Daoy (cell line): Measurements from ENCODE around the gene NPIPA5. TPM values are rescaled to one million over a fixed set of nuclear protein-coding genes. Genes with fewer than 3 reads are reported as not detected.
"Not testable (repeated sequence)": the region's sequence is repeated elsewhere in the genome, so short reads cannot be mapped to it uniquely, and the experiment has no call there.

Experiments
- DNase-seq: peaks from one replicate; pipeline ENCODE4 v3.0.0-alpha.2; 2015; ENCODE audit warnings: low read depth
- total RNA-seq: library from RNA; depleted of rRNA; stranded (reverse); fragments of >200 nt; shearing (Covaris generic); gene quantifications from 2 replicates; pipeline ENCODE4 v1.2.3, GENCODE V29; 2014; rRNA removed

NPIPA5 gene
- total RNA-seq, 1 experiment from 2014 or later = not detected

DNA sequence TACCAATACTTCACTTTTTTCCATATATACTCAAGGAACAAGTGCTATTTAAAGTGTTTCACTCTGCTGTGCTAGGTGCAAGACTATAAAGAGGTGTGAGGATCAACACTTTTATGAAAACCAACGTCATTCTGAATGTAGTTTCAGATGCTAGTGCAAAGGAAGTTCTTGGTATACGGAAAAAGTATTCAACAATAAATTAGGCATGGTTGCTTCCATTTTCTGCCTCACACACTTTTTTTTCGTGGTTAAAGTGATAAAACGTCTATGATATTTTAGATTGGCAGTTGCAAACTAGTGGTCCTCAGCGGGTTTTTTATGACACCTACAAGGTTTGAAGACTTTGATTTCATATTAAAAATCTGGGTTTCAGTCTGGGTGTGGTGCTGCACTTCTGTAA lies 11.8 kb upstream of the NPIPA5 start:
- not testable (repeated sequence) for DNase-seq

DNA sequence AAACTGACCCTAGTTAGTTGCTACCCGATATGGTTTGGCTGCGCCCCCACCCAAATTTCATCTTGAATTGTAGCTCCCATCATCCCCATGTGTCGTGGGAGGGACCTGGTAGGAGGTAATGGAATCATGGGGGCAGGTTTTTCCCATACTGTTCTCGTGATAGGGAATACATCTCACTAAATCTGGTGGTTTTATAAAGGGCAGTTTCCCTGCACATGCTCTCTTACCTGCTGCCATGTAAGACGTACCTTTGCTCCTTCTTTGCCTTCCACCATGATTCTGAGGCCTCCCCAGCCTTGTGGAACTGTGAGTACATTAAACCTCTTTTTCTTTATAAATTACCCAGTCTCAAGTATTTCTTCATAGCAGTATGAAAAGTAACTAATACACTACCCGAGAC lies 10.0 kb upstream of the NPIPA5 start:
- not testable (repeated sequence) for DNase-seq

GRCh38 chr16:15382810-15383209 lies 4.7 kb upstream of the NPIPA5 start:
- DNase-seq = peak; percentile 48

DNA sequence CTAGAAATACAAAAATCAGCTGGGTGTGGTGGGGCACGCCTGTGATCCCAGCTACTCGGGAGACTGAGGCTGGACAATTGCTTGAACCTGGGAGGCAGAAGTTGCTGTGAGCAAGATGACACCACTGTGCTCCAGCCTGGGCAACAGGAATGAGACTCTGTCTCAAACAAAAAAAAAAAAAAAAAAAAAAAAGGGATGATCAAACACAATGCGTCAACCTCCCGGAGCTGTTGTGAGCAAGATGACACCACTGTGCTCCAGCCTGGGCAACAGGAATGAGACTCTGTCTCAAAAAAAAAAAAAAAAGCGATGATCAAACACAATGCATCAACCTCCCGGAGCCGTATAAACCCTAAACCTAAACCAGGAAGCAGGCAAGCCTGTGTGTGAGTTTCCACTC lies 20.6 kb downstream of the NPIPA5 start:
- not testable (repeated sequence) for DNase-seq

- DNase-seq = not testable (repeated sequence)
Observed at GRCh38 chr16:15354846-15355245, 23.2 kb downstream of the NPIPA5 start.

GRCh38 chr16:15352852-15353251 lies 25.2 kb downstream of the NPIPA5 start:
- DNase-seq = not testable (repeated sequence)

GRCh38 chr16:15351745-15352144 lies 26.3 kb downstream of the NPIPA5 start:
- DNase-seq = not testable (repeated sequence)

DNA sequence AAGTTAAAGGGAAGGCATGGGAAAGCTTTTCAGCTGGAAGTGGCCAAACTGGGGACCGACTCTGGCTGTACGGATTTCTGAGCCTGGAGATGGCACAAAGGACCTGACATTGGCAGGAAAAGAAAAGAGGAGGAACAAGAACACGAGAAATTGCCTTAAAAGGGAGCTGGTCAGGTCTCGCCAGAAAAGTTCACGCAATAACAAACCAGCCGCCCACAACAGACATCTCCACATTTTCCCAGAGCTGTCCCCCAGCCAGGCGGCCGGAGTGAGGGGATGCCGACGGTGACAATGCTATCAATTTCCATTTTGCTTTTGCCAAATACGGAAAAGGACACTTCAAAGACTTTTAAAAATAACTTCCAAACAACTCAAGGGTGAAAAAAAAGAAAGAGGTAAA lies 26.8 kb downstream of the NPIPA5 start:
- not testable (repeated sequence) for DNase-seq

- not testable (repeated sequence) for DNase-seq
Observed at GRCh38 chr16:15348721-15349120, 29.4 kb downstream of the NPIPA5 start.

GRCh38 chr16:15342337-15342736 lies 35.8 kb downstream of the NPIPA5 start:
- not testable (repeated sequence) for DNase-seq

DNA sequence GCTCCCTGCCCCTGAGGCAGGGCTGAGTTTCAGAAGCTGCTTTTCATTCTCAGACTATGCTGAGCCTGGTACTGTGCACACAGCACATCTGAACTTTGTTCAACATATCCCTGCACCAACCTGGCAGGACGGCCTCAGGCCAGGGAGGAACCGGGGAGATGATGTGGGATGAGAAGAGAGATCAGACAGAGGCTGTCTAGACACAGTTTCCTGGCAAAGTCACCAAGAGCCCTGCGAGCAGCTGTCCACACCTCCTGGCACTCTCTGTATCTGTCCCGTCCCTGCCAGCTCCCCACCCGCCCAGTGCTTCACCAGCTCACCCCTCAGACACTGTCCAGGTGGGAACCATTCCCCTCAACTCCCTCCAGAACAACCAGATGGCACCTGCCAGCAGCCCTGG lies 39.1 kb downstream of the NPIPA5 start:
- DNase-seq = not testable (repeated sequence)

GRCh38 chr16:15337974-15338605 lies 40.0 kb downstream of the NPIPA5 start:
- not testable (repeated sequence) for DNase-seq

DNA sequence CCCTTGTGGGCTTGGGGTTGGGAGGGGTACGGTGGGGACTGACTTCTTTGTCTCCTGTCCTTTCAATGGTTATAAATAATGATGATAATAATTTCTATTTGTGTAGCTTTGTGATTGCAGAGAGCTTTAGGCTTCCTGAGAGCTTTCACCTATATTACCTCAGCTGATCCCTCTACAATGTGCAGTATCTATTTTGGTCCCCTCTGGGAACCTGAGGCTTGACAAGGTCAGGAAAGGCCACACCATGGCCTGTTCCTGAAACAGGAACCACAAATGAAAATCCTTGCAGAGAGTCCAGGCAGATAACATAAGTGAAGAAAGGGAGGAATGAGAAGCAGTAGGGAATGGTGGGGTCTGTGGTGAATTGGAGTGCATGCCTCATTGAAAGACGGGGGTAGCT lies 42.5 kb downstream of the NPIPA5 start:
- DNase-seq = not testable (repeated sequence)

- DNase-seq = not testable (repeated sequence)
Observed at GRCh38 chr16:15333969-15334368, 44.1 kb downstream of the NPIPA5 start.

DNA sequence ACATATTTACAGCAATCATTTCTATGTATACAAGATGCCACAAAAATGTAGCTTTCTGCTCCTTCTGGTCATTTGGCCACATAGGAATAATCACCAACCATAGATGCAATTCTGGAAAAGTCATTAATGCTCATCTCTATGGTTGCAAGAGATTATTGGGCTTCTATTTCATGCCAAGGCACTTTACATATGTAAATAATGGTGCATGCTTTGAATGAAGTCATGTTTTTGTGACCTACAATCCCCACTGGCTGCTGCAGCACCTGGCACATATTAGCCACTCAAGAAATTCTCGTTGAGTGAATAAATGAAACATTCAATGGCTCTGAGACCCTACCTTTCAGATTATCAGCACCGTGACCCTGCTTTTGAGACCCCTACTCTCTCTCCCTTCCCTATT lies 47.1 kb downstream of the NPIPA5 start:
- DNase-seq = not testable (repeated sequence)

- DNase-seq = not testable (repeated sequence)
Observed at GRCh38 chr16:15324954-15325353, 53.1 kb downstream of the NPIPA5 start.

GRCh38 chr16:15323373-15323772 lies 54.7 kb downstream of the NPIPA5 start:
- not testable (repeated sequence) for DNase-seq

DNA sequence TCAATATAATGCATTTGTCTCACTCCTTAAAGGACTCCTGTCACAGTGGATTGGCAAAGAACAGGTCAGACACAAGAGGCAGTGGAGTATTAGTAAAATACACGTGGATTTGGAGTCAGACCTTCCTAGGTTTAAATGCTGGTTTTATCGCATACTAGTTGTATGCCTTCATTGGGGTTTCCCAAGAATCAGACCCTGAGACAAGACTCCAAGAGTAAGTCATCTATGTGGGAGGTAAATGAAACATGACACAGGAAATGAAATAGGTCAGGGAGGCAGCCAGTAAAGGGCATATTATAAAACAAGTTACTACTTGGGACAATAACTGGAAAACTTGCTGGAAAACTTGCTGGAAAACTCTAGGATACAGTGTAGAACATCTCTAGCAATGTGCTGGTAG lies 56.9 kb downstream of the NPIPA5 start:
- DNase-seq = not testable (repeated sequence)

DNA sequence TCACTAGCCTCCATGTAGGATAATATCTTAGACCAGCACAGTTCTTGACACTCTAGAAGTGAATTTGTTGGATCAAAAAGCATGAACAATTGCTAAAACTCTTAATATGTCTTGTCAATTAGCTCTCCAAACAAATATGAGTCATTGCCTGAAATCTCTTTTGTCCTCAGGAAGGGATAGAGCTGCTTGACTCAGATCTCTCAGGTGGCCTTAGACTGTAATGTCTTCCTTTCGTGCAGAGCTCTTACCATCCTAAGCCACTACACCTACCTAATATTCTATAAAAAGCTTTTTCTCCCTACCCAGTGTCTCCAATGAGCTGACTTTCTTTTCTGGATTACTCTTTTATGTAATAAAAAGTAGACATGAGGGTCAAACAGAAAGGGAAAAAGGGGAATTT lies 63.5 kb downstream of the NPIPA5 start:
- DNase-seq = not testable (repeated sequence)

Other genes starting within 250 kb of the NPIPA5 start
- 0.09 and 0.97 TPM in 2 replicates for gene MPV17L, start 17.5 kb upstream of the NPIPA5 start, total RNA-seq
- gene BMERB1, start 56.3 kb upstream of the NPIPA5 start, total RNA-seq = 56.1 and 64.1 TPM in 2 replicates